ENCODE data around the gene CDIP1.

CDIP1 gene

DNA sequence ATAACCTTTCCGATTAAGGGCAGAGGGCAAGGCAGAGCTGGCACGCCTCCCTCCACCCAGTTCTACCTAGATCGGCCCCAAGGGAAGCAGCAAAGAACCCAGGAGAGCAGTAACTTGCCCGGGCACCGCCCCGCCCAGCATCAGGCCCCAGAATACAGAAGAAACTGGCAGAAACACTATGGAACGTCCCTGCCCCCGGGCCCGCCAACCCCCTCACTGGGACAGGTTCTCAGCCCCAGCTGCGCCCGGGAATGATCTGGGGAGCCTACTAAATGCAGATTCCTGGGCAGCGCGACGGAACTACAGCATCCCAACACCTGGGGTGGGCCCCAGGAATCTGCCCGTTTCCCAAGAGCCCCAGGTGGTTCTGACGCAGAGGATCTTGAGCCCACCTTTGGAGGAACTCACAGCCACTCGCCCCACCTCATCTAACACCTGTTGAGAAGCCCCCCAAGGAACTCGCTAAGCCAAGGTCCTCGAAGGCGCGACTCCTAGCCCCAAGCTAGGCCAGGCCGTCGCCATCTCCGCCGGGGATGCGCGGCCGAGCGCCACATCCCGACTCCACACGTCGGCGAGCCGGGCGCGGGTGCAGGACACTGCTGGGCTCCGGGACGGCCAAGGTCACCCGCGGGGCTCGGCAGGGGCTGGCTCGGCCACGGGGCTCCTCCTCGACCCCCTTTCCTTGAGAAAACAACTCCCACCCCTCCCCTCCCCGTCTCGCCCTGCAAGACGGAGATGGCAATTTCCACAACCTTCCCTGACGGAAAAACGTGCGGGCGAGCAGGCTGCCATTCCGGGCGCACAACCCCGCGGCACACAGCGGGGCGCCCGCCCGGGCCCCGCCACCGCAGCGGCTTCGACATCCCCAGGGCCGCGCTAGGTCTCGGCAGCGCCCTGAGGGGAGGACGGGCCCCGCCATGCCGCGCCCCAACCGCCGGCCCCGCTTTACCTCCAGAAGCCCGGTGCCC, 913 bp downstream of the CDIP1 start:
- no peak for DNase-seq

- no peak for DNase-seq
Observed at GRCh38 chr16:4536391-4537106, 2.0 kb downstream of the CDIP1 start.

DNA sequence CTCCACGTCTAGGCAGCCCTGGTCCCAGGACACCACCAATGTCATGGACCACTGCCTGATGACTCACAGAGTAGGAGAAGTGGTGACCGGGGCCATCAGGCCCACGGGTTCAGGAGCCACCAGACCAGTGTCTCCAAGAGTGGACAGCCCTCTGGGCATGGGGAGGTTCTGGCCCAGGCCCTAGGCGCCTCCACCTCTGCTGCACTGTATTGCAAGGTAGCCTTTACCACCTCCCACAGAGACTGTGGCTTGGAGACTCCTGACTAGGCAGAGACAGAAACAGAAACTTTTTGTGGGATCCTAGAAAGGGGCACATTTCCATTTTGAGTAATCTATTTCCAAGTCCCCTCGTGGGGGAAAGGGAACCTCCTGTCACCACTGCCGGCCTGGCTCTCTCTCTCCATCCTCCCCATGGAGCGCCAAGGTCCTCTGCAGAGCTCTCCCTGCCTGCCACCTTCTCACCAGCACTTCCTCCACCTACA, 2.9 kb downstream of the CDIP1 start:
- DNase-seq: no peak

- no peak for DNase-seq
Observed at GRCh38 chr16:4534151-4534790, 4.3 kb downstream of the CDIP1 start.

- no peak for DNase-seq
Observed at GRCh38 chr16:4533490-4533889, 5.1 kb downstream of the CDIP1 start.

DNA sequence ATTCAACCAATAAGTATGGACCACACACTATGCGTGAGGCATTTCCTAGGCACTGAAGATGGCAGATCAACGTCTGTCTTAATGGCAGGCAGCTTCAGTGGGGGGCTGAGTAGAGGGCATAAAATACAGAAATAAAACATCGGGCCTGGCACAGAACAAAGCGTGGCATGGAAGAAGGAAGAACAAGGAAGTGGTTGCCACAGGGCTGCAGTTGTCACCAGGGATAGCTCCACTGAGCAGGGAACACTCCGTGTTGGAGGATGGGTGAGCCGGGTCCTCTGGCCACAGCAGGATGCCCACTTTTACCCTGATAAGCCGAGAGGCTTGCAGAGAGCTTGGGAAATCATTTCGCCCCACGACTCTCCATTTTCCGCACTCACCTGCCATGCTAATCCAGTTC, 6.3 kb downstream of the CDIP1 start:
- DNase-seq: no peak

- no peak for DNase-seq
Observed at GRCh38 chr16:4531811-4532210, 6.8 kb downstream of the CDIP1 start.

- no peak for DNase-seq
Observed at GRCh38 chr16:4529085-4530060, 9.2 kb downstream of the CDIP1 start.

- DNase-seq: no peak
Observed at GRCh38 chr16:4525634-4526277, 12.8 kb downstream of the CDIP1 start.

DNA sequence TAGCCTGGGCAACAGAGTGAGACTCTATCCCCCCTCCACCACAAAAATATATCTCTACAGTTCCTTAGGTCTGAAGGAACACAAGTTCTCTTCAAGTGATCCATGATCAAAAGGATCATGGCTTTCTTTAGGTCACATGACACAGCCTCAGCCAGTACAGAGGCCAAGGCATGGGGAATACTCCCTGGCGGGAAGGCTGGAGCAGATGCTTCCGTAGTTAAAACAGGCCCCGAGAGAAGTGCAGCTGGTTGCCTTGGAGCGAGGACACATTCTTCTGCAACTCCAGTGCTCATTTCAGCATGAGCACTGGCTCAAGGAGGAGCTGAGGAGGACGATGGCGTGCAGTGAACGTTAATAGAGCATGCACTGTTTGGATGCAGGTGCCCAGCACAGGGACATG, 13.5 kb downstream of the CDIP1 start:
- no peak for DNase-seq

DNA sequence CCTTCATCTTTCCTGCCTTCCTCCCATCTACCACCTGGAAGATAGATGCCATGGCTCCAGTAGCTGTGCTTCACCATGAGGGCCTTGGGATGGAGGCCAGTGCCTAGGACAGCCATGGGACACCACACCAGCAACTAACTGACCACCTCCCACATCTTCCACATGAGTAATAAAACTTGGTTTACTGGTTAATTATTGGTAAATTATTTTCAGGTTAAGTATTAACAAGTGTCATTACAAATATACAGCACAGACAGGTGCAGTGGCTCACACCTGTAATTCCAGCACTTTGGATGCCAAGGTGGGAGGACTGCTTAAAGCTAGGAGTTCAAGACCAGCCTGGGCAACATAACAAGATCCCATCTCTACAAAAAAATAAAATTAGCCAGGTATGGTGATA, 14.0 kb downstream of the CDIP1 start:
- DNase-seq: no peak

GRCh38 chr16:4523686-4524085, 14.9 kb downstream of the CDIP1 start:
- DNase-seq: no peak

DNA sequence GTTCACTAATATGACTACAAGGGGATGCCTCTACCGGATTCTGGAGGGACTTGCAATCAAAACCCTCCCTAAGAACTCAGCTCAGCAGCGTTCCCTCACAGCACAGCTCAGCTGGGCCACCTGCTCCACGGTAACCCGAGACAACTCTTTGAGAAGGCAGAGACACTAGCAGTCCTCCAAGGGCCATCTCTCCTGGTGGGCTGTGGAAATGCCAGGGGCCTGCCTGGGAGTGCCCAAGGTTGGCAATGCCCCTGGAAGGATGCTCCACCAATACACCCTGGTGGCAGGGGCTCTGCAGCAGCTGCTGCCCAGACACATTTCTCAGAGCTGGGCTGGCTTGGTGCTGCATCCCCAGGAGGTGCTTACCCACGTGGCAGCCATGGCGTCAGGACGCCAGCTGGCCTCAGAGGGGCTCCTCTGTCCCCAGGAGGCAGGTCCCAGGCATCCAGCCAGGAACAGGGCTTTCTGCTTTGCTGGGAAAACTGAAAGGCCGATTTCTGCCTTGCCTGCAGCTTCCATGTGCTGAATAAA, 16.5 kb downstream of the CDIP1 start:
- DNase-seq: peak; percentile 79

GRCh38 chr16:4520913-4521312, 17.7 kb downstream of the CDIP1 start:
- DNase-seq: no peak

DNA sequence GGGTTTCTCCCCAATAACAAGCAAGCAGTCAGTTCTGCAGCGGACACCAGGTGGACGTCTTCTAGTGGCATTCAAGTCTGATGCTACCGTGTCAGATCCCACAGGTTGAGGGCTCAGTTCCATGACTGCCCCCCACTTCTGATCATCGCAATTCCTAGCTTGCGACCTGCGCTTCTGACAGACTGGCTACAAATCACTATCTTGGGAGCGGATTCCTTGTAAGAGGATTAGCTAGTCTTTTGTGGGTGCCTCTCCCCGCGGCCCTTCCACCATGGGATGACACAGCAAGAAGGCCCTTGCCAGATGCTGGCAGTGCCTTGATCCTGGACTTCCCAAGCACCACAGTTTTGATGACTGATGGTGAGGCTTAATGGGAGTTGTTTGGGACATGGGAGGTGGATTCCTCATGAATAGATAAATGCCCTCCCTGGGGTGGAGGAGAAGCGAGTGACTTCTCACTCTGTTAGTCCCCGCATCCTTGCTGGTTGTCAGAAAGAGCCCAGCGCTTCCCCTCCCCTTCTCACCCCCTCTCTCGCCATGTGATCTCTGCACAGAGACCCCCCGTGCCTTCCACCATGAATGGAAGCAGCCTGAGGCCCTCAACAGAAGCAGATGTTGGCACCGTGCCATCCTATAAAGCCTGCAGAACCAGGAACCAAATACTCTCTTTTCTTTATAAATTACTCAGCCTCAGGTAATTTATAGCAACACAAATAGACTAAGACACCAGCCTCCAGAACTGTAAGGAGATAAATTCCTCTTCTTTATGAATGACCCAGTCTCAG, 19.1 kb downstream of the CDIP1 start:
- DNase-seq: no peak

GRCh38 chr16:4517812-4518680, 20.5 kb downstream of the CDIP1 start:
- DNase-seq: no peak

DNA sequence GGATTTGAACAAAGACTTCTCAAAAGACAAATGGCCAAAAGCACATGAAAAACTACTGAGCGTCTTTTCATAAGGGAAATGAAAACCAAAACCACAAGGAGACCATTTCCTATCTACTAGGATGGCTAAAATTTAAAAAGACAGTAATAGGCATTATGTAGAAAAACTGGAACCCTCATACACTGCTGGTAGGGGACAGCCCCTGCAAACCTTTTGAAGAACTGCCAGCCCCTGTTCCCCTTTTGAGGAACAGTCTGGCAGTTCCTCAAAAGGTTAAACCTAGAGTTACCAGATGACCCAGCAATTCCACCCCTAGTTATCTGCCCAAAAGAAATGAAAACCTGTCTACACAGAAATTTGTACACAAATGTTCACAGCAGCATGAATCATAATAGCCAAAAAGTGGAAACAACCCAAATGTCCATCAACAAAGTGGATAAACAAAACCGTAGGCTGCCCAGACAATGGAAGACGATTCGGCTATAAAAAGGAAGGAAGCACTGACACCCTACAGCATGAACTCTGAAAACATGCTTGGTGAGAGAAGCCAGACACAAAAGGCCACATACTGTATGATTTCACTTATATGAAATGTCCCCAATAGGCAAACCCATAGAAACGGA, 22.9 kb downstream of the CDIP1 start:
- DNase-seq: no peak

DNA sequence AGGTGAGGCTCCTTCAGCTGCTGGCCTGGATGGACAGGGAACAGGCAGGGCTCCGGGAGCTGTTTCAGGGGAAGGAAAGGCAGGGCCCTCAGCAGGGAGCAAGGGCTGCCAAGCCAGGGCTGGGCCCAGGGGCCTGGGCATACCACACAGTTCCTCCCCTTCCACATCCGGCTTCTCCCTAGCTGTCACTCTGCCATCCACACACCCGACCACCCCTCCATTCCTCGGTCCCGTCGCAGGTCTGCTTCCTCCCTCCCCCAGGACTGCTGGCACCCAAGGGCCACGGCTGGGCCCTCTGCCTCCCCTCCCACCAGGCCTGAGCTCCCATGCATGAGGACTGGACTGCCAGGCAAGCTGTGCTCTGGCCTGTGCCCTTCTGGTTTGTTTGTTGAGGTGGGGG, 24.0 kb downstream of the CDIP1 start:
- DNase-seq: no peak

DNA sequence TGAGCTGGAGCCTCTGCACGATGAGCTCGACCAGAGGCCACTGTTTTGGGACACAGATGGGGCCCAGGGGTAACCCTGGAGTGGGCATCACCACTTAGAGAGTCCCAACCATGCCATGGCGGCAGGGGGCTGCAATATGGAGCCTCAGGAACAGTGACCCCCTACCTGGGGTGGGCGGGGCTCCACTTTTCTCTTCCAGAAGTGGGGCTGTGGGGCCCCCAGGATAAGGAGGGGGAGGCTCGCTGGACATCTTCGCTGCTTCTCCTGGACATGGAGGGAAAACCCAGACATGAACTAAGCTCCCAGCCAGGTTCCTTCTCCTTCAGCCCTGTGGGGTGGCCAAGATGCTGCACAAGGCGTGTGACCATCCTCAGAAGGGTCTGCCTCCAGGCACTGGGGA, 24.7 kb downstream of the CDIP1 start:
- no peak for DNase-seq

Data from NCI-H2081 treated with DMSO at 0.1 percent for 48 hours (cell line).